ENCODE results near the gene CDH8. TPM values are rescaled to one million over a fixed set of nuclear protein-coding genes. Genes with fewer than 3 reads are reported as not detected.
"Not testable (repeated sequence)": the region's sequence is repeated elsewhere in the genome, so short reads cannot be mapped to it uniquely, and the experiment has no call there.

The CDH8 gene
- total RNA-seq, 1 experiment from 2014 or later = 0.42 TPM

DNA sequence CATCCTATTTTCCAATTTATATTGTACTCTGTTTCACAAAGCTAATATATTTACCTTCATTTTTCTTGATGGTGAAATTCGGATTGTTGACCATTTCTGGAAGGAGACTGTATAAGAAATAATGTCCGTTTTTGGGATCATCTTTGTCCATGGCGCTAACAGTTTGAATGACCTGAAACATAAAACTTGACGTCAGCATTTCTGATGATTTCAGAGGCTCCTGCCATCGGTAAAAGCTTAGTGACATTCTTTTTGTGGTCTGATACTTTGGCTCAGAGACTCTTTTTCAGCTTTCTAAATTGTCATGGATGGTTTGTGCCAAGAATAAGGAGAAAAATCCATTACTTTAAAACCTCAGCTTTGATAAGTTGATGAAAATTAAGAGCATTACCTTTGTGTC lies 322.5 kb downstream of the CDH8 start:
- no peak for DNase-seq (ENCODE audit: unreplicated experiment)
- H3K4me1 Mint-ChIP-seq (ENCODE audit: insufficient read depth, unreplicated experiment) = peaks cover 8% of the 10 kb centered on the region
- intact Hi-C loops (cut with micrococcal nuclease) = no loop called here
- H3K36me3 Mint-ChIP-seq (ENCODE audit: insufficient read depth, unreplicated experiment) = no peaks in the 10 kb centered on the region
- peaks cover 72% of the 10 kb centered on the region for H3K27me3 Mint-ChIP-seq (ENCODE audit: insufficient read depth, unreplicated experiment)
- ChIA-PET CTCF (interaction anchor here (0.8 to 1.1 kb wide), 2 partner anchors 18 to 21 kb away, joined by 3 read pairs; no protein-coding TSS in a partner anchor), POLR2A (no interaction called here)
- no TSS peak for BruUV-seq (replicated peaks)
- H3K9me3 Mint-ChIP-seq (ENCODE audit: unreplicated experiment) = no peaks in the 10 kb centered on the region
- H3K27ac Mint-ChIP-seq (ENCODE audit: low read depth, unreplicated experiment) = no peak overlapping the region
- H3K4me3 Mint-ChIP-seq (ENCODE audit: unreplicated experiment) = no peak overlapping the region
- TF ChIP-seq, protein P1, sequence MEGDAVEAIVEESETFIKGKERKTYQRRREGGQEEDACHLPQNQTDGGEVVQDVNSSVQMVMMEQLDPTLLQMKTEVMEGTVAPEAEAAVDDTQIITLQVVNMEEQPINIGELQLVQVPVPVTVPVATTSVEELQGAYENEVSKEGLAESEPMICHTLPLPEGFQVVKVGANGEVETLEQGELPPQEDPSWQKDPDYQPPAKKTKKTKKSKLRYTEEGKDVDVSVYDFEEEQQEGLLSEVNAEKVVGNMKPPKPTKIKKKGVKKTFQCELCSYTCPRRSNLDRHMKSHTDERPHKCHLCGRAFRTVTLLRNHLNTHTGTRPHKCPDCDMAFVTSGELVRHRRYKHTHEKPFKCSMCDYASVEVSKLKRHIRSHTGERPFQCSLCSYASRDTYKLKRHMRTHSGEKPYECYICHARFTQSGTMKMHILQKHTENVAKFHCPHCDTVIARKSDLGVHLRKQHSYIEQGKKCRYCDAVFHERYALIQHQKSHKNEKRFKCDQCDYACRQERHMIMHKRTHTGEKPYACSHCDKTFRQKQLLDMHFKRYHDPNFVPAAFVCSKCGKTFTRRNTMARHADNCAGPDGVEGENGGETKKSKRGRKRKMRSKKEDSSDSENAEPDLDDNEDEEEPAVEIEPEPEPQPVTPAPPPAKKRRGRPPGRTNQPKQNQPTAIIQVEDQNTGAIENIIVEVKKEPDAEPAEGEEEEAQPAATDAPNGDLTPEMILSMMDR (IDR thresholded peaks at IDR 0.05; ENCODE audit: unreplicated experiment) = no peak

DNA sequence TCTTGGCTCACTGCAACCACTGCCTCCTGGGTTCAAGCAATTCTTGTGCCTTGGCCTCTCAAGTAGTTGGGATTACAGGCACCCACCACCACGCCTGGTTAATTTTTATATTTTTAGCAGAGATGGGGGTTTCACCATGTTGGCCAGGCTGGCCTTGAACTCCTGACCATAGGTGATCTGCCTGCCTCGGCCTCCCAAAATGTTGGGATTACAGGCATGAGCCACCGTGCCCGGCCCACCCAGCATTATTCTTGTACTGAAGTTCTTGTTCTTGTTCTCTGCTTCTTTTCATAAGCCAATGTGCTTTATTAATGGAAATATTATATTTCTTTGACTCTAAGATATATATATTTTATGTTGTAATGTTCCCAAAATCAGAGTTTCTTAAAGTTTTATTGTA lies 336.6 kb downstream of the CDH8 start:
- DNase-seq (ENCODE audit: unreplicated experiment); H3K4me3 Mint-ChIP-seq (ENCODE audit: unreplicated experiment); H3K36me3 Mint-ChIP-seq (ENCODE audit: insufficient read depth, unreplicated experiment); CTCF ChIA-PET; H3K4me1 Mint-ChIP-seq (ENCODE audit: insufficient read depth, unreplicated experiment); intact Hi-C loops (cut with micrococcal nuclease); BruUV-seq (replicated peaks); H3K9me3 Mint-ChIP-seq (ENCODE audit: unreplicated experiment); POLR2A ChIA-PET; H3K27ac Mint-ChIP-seq (ENCODE audit: low read depth, unreplicated experiment): not testable (repeated sequence)
- peaks cover 15% of the 10 kb centered on the region for H3K27me3 Mint-ChIP-seq (ENCODE audit: insufficient read depth, unreplicated experiment)

DNA sequence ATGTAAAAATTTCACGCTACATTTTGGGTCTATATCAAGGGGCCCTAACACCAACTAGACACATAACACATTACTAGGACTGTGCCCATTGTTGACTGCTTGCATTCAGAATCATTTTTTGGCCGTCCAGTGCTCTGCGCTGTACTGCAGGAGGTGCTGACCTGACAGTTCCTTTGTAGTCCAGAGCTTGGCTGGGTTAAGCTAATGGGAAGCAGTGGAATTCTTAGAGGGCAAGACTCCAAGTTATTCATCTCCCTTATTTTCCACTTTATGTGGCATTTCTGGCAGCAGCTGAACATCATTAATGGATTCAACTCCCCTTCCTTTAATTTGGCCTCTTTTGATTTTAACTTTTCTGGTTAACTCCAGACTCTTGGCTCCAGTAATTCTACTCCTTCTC lies 351.7 kb downstream of the CDH8 start:
- intact Hi-C loops (cut with micrococcal nuclease) = no loop called here
- BruUV-seq (replicated peaks) = no TSS peak

DNA sequence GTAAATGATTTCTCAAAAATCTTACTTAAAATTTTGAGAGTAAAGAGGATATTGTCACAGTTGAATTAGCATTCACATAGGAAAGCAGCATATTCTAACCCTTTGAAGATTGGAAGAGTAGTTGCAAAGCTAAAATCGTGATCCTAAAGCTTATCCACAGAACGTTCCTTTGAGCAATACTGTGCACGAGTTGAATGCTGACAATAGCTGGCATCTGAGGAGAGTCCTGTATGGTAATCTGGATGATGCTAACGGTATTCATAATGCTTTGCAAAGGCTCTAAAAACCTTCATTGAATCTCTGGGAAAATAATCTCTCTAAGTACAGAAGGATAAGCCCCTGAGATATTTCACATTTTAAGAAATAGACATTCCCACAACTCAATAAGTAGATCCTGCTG lies 354.6 kb downstream of the CDH8 start:
- intact Hi-C loops (cut with micrococcal nuclease) = no loop called here
- Mint-ChIP-seq H3K27ac (ENCODE audit: low read depth, unreplicated experiment) (no peak overlapping the region), H3K4me3 (ENCODE audit: unreplicated experiment) (no peak overlapping the region), H3K36me3 (ENCODE audit: insufficient read depth, unreplicated experiment) (no peaks in the 10 kb centered on the region), H3K27me3 (ENCODE audit: insufficient read depth, unreplicated experiment) (peaks cover 78% of the 10 kb centered on the region), H3K4me1 (ENCODE audit: insufficient read depth, unreplicated experiment) (no peaks in the 10 kb centered on the region), H3K9me3 (ENCODE audit: unreplicated experiment) (no peaks in the 10 kb centered on the region)
- no TSS peak for BruUV-seq (replicated peaks)
- CTCF ChIA-PET = interaction anchor here (0.7 kb wide), 1 partner anchor 371 kb away, joined by 3 read pairs; no protein-coding TSS in a partner anchor
- TF ChIP-seq, protein P1 (IDR thresholded peaks at IDR 0.05; ENCODE audit: unreplicated experiment) = no peak
- POLR2A ChIA-PET = no interaction called here
- DNase-seq (ENCODE audit: unreplicated experiment) = no peak

More for the DNA sequence above, 351.7 kb downstream of the CDH8 start:
- Mint-ChIP-seq H3K36me3 (ENCODE audit: insufficient read depth, unreplicated experiment) (no peaks in the 10 kb centered on the region), H3K4me1 (ENCODE audit: insufficient read depth, unreplicated experiment) (no peaks in the 10 kb centered on the region), H3K27ac (ENCODE audit: low read depth, unreplicated experiment) (no peak overlapping the region), H3K9me3 (ENCODE audit: unreplicated experiment) (no peaks in the 10 kb centered on the region), H3K4me3 (ENCODE audit: unreplicated experiment) (no peak overlapping the region), H3K27me3 (ENCODE audit: insufficient read depth, unreplicated experiment) (peaks cover 78% of the 10 kb centered on the region)
- CTCF ChIA-PET = no interaction called here
- TF ChIP-seq, protein P1 (IDR thresholded peaks at IDR 0.05; ENCODE audit: unreplicated experiment) = no peak
- POLR2A ChIA-PET = no interaction called here
- DNase-seq (ENCODE audit: unreplicated experiment) = no peak

DNA sequence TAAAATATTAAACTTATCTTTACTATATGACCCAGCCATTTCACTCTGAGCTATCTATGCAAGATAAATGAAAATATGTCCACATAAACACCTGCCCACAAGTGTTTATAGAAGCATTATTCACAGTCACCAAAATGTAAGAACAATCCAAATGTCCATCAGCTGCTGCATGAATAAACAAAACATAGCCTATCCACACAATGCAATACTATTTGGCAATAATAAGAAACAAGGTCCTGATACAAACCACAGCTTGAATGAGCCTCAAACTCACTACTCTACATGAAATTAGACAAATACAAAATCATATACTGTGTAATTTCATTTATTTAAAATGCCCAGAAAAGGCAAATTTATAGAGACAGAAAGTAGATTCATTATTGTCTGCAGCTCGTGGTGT lies 355.1 kb downstream of the CDH8 start:
- H3K9me3 Mint-ChIP-seq (ENCODE audit: unreplicated experiment) = no peaks in the 10 kb centered on the region
- no peak overlapping the region for H3K4me3 Mint-ChIP-seq (ENCODE audit: unreplicated experiment)
- H3K36me3 Mint-ChIP-seq (ENCODE audit: insufficient read depth, unreplicated experiment) = no peaks in the 10 kb centered on the region
- ChIA-PET POLR2A (interaction anchor here (0.6 kb wide), 1 partner anchor 178 kb away, joined by 5 read pairs; no protein-coding TSS in a partner anchor), CTCF (interaction anchor here (0.7 kb wide), 1 partner anchor 372 kb away, joined by 3 read pairs; no protein-coding TSS in a partner anchor)
- DNase-seq (ENCODE audit: unreplicated experiment) = no peak
- no TSS peak for BruUV-seq (replicated peaks)
- peaks cover 75% of the 10 kb centered on the region for H3K27me3 Mint-ChIP-seq (ENCODE audit: insufficient read depth, unreplicated experiment)
- no peak overlapping the region for H3K27ac Mint-ChIP-seq (ENCODE audit: low read depth, unreplicated experiment)
- TF ChIP-seq, protein P1 (IDR thresholded peaks at IDR 0.05; ENCODE audit: unreplicated experiment) = no peak
- intact Hi-C loops (cut with micrococcal nuclease) = no loop called here
- H3K4me1 Mint-ChIP-seq (ENCODE audit: insufficient read depth, unreplicated experiment) = no peaks in the 10 kb centered on the region
